Stimulated activated naive CD4-positive, alpha-beta T cell (primary cell): ENCODE results near the gene NOS2.

Experiments
- DNase-seq, 6 experiments: peaks; one replicate each; lab custom pipeline; 2025; lab: John Stamatoyannopoulos, UW

Gene NOS2

DNA sequence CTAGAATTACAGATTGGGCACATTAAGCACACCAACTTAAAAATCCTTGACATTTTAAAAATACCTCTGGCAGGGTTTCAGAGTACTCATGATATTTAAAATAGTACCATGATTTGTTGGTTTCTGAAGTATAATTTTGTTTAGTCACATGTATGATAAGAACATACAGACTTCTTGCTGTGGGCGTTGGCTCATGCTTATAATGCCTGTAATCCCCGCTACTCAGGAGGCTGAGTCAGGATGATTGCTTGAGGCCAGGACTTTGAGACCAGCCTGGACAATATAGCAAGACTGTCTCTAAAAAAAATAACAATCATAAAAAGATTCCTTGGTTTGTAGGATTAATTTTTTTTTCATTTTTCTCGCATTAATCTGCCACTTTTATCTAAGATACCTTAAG is 78.5 kb downstream of the NOS2 start:
- DNase-seq: no peak
